Ovary (tissue), 9 donors: ENCODE data around the gene TARM1. TPM values are rescaled to one million over a fixed set of nuclear protein-coding genes. Genes with fewer than 3 reads are reported as not detected.
A peak's percentile ranks its signal among the peaks of the same experiment; 100 is the strongest.

Source experiments
- DNase-seq, 5 donors: peaks; one replicate each; pipeline ENCODE4 v3.0.0-alpha.2; 2019 to 2020
- H3K27ac ChIP-seq, 2 donors: fragments of 200-600 bp; one replicate each; pipeline versions ENCODE4 v1.5.1 to v1.8.0; 2019 to 2022
- H3K27me3 ChIP-seq: fragments of 200-600 bp; one replicate; pipeline ENCODE4 v1.8.0; 2022
- H3K36me3 ChIP-seq: fragments of 200-600 bp; sonication (generic); one replicate; pipeline ENCODE4 v1.5.1; 2019
- H3K4me1 ChIP-seq: one replicate; pipeline ENCODE4 v1.8.1; 2013; ENCODE audit warnings: mild to moderate bottlenecking, moderate library complexity; ENCODE audit not compliant: insufficient read depth
- H3K4me3 ChIP-seq: fragments of 200-600 bp; sonication (generic); one replicate; pipeline ENCODE4 v1.5.1; 2017
- H3K9me3 ChIP-seq, 2 donors: fragments of 200-600 bp in 1 of 2; sonication (generic) in 1 of 2; one replicate each; pipeline versions ENCODE4 v1.5.1 to v1.8.1; 2013 to 2019; ENCODE audit warnings: mild to moderate bottlenecking in 1 of 2, moderate library complexity in 1 of 2
- CTCF ChIP-seq, 3 donors: fragments of 450-650 bp in 2 of 3; fragments of 200-600 bp in 1 of 3; IDR thresholded peaks; one replicate each; pipeline versions ENCODE4 v1.5.1 to v1.8.0; 2016 to 2022; ENCODE audit warnings: antibody characterized with exemption in 3 of 3, mild to moderate bottlenecking in 1 of 3
- EP300 ChIP-seq: sonication (generic); formaldehyde crosslinking; IDR thresholded peaks from one replicate; pipeline ENCODE4 v1.6.1; 2017; ENCODE audit warnings: antibody characterized with exemption
- POLR2A ChIP-seq: fragments of 450-650 bp; IDR thresholded peaks from one replicate; pipeline ENCODE4 v1.6.1; 2017; ENCODE audit warnings: antibody characterized with exemption, mild to moderate bottlenecking, moderate library complexity
- WGBS, 3 donors: extraction: QIAGEN DNeasy Blood & Tissue Kit in 1 of 3; methylation state at CpG; one replicate each; pipeline versions ENCODE4 v1.1.5 to v1.1.7; 2013 to 2017; 5-methylcytosine and 5-hydroxymethylcytosine counted together
- intact Hi-C, 4 donors: fragments of 100-400 bp; cut with DNase I; formaldehyde crosslinking; loops; one replicate each; pipeline versions ENCODE4 v1.11.0 to v1.15.1; 2022 to 2023
- polyA plus RNA-seq, 2 donors: library from polyadenylated mRNA; stranded (reverse); fragments of 200-250 nt in 1 of 2; fragments of 350-450 nt in 1 of 2; fragmentation: Illumina TruSeq in 1 of 2; extraction: RNeasy Lipid Tissue Mini Kit (QIAGEN cat#74804) in 1 of 2; gene quantifications; one replicate each; pipeline ENCODE4 v1.2.3, GENCODE V29; 2013 to 2014
- total RNA-seq, 7 donors: library from RNA; depleted of rRNA in 2 of 7; stranded (reverse); fragments of >200 nt in 2 of 7; fragmentation: NEBNext Ultra II Directional in 3 of 7; extraction: Animal tissue kit (Norgen Biotek cat#: 25700) in 3 of 7; gene quantifications; one replicate each; pipeline versions ENCODE4 v1.1.0 to v1.2.4, GENCODE V29; 2016 to 2023
- donor health status: DM: no; HTN: no; CAD: no; lungs with moderate emphysema.
- donor health status: DM: no; HTN: no; CAD: no.
- donor health status: Bipolar disorder and iron deficiency.
- donor health status: DM: yes; HTN: yes; CAD: no.
- donor health status: DM: no; HTN: no; CAD: no.
- donor health status: DM: yes; HTN: yes; CAD: no.

Gene TARM1
- total and polyA plus RNA-seq, 9 donors: not detected

GRCh38 chr19:54035215-54036178, 45.7 kb downstream of the TARM1 start:
- Histone ChIP-seq H3K4me3 (no peak overlapping the region), H3K27ac (no peak overlapping the region), H3K4me1 (no peaks in the 10 kb centered on the region), H3K36me3 (no peaks in the 10 kb centered on the region), H3K9me3 (no peaks in the 10 kb centered on the region), H3K27me3 (no peaks in the 10 kb centered on the region)
- TF ChIP-seq CTCF (IDR thresholded peaks at IDR 0.05): no peak
- TF ChIP-seq POLR2A: no peak
- TF ChIP-seq EP300: no peak
- no peak for DNase-seq
- 30 to 35% (median 35%) methylated on average over 4 of the region's 4 CpGs for WGBS, 3 donors
- intact Hi-C loops: no loop called here

GRCh38 chr19:54030895-54031586, 50.1 kb downstream of the TARM1 start:
- no peaks in the 10 kb centered on the region for H3K36me3 ChIP-seq
- 25 to 36% (median 28%) methylated on average over 13 of the region's 13 CpGs for WGBS, 3 donors
- DNase-seq: no peak
- no peak overlapping the region for H3K27ac ChIP-seq
- H3K4me1 ChIP-seq: no peaks in the 10 kb centered on the region
- intact Hi-C loops: no loop called here
- TF ChIP-seq POLR2A (no peak), EP300 (no peak), CTCF (IDR thresholded peaks at IDR 0.05) (no peak)
- H3K9me3 ChIP-seq: no peaks in the 10 kb centered on the region
- no peak overlapping the region for H3K4me3 ChIP-seq
- no peaks in the 10 kb centered on the region for H3K27me3 ChIP-seq

GRCh38 chr19:54029930-54030490, 51.2 kb downstream of the TARM1 start:
- peak in 4 of 5 donors; percentile 19 to 45 (median 24) for DNase-seq
- Histone ChIP-seq H3K36me3 (no peaks in the 10 kb centered on the region), H3K27ac (no peak overlapping the region), H3K4me3 (no peak overlapping the region), H3K9me3 (no peaks in the 10 kb centered on the region), H3K4me1 (no peaks in the 10 kb centered on the region), H3K27me3 (no peaks in the 10 kb centered on the region)
- intact Hi-C loops: loop anchor here in 3 of 4 donors (5.0 to 10.0 kb wide), 3 partner anchors 178 to 188 kb away; no protein-coding TSS in a partner anchor
- WGBS, 3 donors: 27 to 30% (median 27%) methylated on average over 9 of the region's 9 CpGs
- TF ChIP-seq POLR2A (no peak), CTCF (IDR thresholded peaks at IDR 0.05) (no peak), EP300 (no peak)

- Histone ChIP-seq H3K27ac (no peak overlapping the region), H3K27me3 (no peaks in the 10 kb centered on the region), H3K36me3 (no peaks in the 10 kb centered on the region), H3K4me3 (no peak overlapping the region), H3K4me1 (no peaks in the 10 kb centered on the region), H3K9me3 (no peaks in the 10 kb centered on the region)
- 77 to 81% (median 78%) methylated on average over 3 of the region's 3 CpGs for WGBS, 3 donors
- DNase-seq: no peak
- TF ChIP-seq POLR2A: no peak
- no peak for TF ChIP-seq EP300
- no peak for TF ChIP-seq CTCF (IDR thresholded peaks at IDR 0.05)
- intact Hi-C loops: loop anchor here in 3 of 4 donors (5.0 to 10.0 kb wide), 3 partner anchors 177 to 187 kb away; no protein-coding TSS in a partner anchor
These were observed 51.9 kb downstream of the TARM1 start for GRCh38 chr19:54029301-54029700.
